Fibroblast of peridontal ligament (primary cell): Measurements from ENCODE around the gene MBD1.
"Not testable (repeated sequence)": the region's sequence is repeated elsewhere in the genome, so short reads cannot be mapped to it uniquely, and the experiment has no call there.

ENCODE experiments used
- DNase-seq: peaks from one replicate; pipeline ENCODE4 v3.0.0-alpha.2; 2010; ENCODE audit errors: extremely low read depth

MBD1 gene

GRCh38 chr18:50273203-50274043 lies 7.9 kb downstream of the MBD1 start:
- no peak for DNase-seq

- no peak for DNase-seq
Observed at GRCh38 chr18:50272568-50272967, 8.8 kb downstream of the MBD1 start.

- DNase-seq: peak; percentile 62
Observed at GRCh38 chr18:50268022-50268747, 13.1 kb downstream of the MBD1 start.

GRCh38 chr18:50266248-50266704 lies 15.0 kb downstream of the MBD1 start, which contains the start of gene CFAP53:
Gene CFAP53 (minus strand): TSS chr18:50266495. CDS start chr18:50266404, 91 bp downstream.
- peak; percentile 81 for DNase-seq

- DNase-seq: no peak
Observed at GRCh38 chr18:50262977-50263376, 18.3 kb downstream of the MBD1 start.

- no peak for DNase-seq
Observed at GRCh38 chr18:50250935-50251334, 30.4 kb downstream of the MBD1 start.

- DNase-seq: no peak
Observed at GRCh38 chr18:50249576-50249975, 31.7 kb downstream of the MBD1 start.

GRCh38 chr18:50247561-50247960 lies 33.8 kb downstream of the MBD1 start:
- DNase-seq: no peak

GRCh38 chr18:50241768-50242167 lies 39.6 kb downstream of the MBD1 start:
- DNase-seq: not testable (repeated sequence)

- DNase-seq: no peak
Observed at GRCh38 chr18:50240080-50240563, 41.2 kb downstream of the MBD1 start.

GRCh38 chr18:50232419-50232818 lies 48.9 kb downstream of the MBD1 start:
- DNase-seq: no peak

GRCh38 chr18:50231621-50232020 lies 49.7 kb downstream of the MBD1 start:
- DNase-seq: no peak

- DNase-seq: not testable (repeated sequence)
Observed at GRCh38 chr18:50220249-50220648, 61.1 kb downstream of the MBD1 start.
